ENCODE data around the gene CCDC57.
"Not testable (repeated sequence)": the region's sequence is repeated elsewhere in the genome, so short reads cannot be mapped to it uniquely, and the experiment has no call there.

CCDC57 gene

GRCh38 chr17:82179412-82179811 lies 33.2 kb downstream of the CCDC57 start:
- no peak for DNase-seq (ENCODE audit: low read depth in 2 of 3, low spot score in 1 of 3)

GRCh38 chr17:82178499-82179261 lies 34.0 kb downstream of the CCDC57 start:
- no peak for DNase-seq (ENCODE audit: low read depth in 2 of 3, low spot score in 1 of 3)

GRCh38 chr17:82177761-82178498 lies 34.7 kb downstream of the CCDC57 start:
- DNase-seq (ENCODE audit: low read depth in 2 of 3, low spot score in 1 of 3) = no peak

GRCh38 chr17:82177276-82177675 lies 35.4 kb downstream of the CCDC57 start:
- DNase-seq (ENCODE audit: low read depth in 2 of 3, low spot score in 1 of 3) = no peak

GRCh38 chr17:82175951-82176350 lies 36.7 kb downstream of the CCDC57 start:
- no peak for DNase-seq (ENCODE audit: low read depth in 2 of 3, low spot score in 1 of 3)

- no peak for DNase-seq (ENCODE audit: low read depth in 2 of 3, low spot score in 1 of 3)
Measured at GRCh38 chr17:82175201-82175600, 37.4 kb downstream of the CCDC57 start.

GRCh38 chr17:82174042-82174857 lies 38.4 kb downstream of the CCDC57 start:
- not testable (repeated sequence) for DNase-seq (ENCODE audit: low read depth in 2 of 3, low spot score in 1 of 3)

GRCh38 chr17:82173351-82174041 lies 39.1 kb downstream of the CCDC57 start:
- DNase-seq (ENCODE audit: low read depth in 2 of 3, low spot score in 1 of 3) = no peak

- no peak for DNase-seq (ENCODE audit: low read depth in 2 of 3, low spot score in 1 of 3)
Measured at GRCh38 chr17:82172486-82173160, 40.0 kb downstream of the CCDC57 start.

- no peak for DNase-seq (ENCODE audit: low read depth in 2 of 3, low spot score in 1 of 3)
Measured at GRCh38 chr17:82171750-82172375, 40.8 kb downstream of the CCDC57 start.

GRCh38 chr17:82170412-82170961 lies 42.2 kb downstream of the CCDC57 start:
- DNase-seq (ENCODE audit: low read depth in 2 of 3, low spot score in 1 of 3) = no peak

- DNase-seq (ENCODE audit: low read depth in 2 of 3, low spot score in 1 of 3) = no peak
Measured at GRCh38 chr17:82168568-82168967, 44.1 kb downstream of the CCDC57 start.

GRCh38 chr17:82167028-82167427 lies 45.6 kb downstream of the CCDC57 start:
- no peak for DNase-seq (ENCODE audit: low read depth in 2 of 3, low spot score in 1 of 3)

GRCh38 chr17:82164853-82165252 lies 47.8 kb downstream of the CCDC57 start:
- DNase-seq (ENCODE audit: low read depth in 2 of 3, low spot score in 1 of 3) = no peak

- DNase-seq (ENCODE audit: low read depth in 2 of 3, low spot score in 1 of 3) = no peak
Measured at GRCh38 chr17:82161216-82161615, 51.4 kb downstream of the CCDC57 start.

- DNase-seq (ENCODE audit: low read depth in 2 of 3, low spot score in 1 of 3) = no peak
Measured at GRCh38 chr17:82160075-82160474, 52.6 kb downstream of the CCDC57 start.

- no peak for DNase-seq (ENCODE audit: low read depth in 2 of 3, low spot score in 1 of 3)
Measured at GRCh38 chr17:82158825-82159224, 53.8 kb downstream of the CCDC57 start.

GRCh38 chr17:82157046-82158035 lies 55.3 kb downstream of the CCDC57 start:
- no peak for DNase-seq (ENCODE audit: low read depth in 2 of 3, low spot score in 1 of 3)
